HG02588 (cell line): Measurements from ENCODE around the gene TXNRD3.
"Not testable (repeated sequence)": the region's sequence is repeated elsewhere in the genome, so short reads cannot be mapped to it uniquely, and the experiment has no call there.

Experiments used
- ATAC-seq: cut with Tn5 transposase; IDR thresholded peaks from one replicate; pipeline ENCODE4 v1.9.1; 2021; ENCODE audit warnings: mild to moderate bottlenecking, moderate library complexity; ENCODE audit not compliant: unreplicated experiment

The TXNRD3 gene

DNA sequence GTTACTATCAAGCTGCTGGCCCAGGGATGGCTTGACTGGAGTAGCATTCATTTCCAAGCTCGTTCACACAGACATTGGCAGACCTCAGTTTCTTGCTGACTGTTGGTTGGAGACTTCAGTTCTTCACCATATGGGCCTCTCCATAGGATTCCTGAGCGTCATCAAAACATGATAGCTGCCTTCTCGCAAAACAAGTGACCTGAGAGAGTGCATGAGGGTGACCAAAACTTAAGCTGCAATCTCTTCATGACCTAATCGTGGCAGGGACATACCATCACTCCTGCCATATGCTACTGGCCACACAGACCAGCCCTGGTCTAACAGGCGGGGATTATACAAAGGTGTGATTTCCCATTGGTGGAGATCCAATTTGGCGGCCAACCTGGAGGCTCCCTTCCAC is 50.2 kb downstream of the TXNRD3 start:
- ATAC-seq, result no peak

- ATAC-seq, result no peak
Observed at GRCh38 chr3:126599101-126599500, 55.8 kb downstream of the TXNRD3 start.

DNA sequence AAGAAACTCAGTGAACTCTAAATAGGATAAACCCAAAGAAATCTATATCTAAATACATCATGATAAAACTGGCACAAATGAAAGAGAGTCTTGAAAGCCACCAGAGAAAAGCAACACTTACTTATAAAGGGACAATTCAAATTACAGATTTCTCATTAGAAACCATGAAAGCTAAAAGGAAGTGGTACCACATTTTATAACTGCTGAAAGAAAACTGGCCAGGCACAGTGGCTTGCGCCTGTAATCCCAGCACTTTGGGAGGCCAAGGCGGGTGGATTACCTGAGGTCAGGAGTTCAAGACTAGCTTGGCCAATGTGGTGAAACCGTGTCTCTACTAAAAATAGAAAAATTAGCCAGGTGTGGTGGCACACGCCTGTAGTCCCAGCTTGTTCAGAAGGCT is 59.4 kb downstream of the TXNRD3 start:
- ATAC-seq, result not testable (repeated sequence)

- not testable (repeated sequence) for ATAC-seq
Observed at GRCh38 chr3:126591515-126591914, 63.4 kb downstream of the TXNRD3 start.

DNA sequence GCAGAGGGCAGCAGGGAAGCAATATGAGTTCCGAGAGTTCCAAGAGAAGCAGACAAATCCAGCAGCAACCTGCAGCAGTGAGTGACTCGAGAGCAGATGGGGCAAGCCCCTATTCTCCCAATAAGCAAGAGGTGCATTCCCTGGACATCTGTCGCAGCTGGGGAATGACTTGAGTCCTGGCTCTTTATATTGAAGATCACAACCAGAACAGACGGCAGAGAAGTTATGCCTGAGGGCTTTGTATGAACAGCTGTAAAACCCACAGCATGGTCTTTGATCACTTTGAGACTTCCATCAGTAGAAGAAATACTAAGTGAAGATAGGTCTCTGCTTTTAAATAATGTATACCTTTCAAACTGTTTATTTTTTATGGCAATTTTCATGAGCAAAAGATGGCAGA is 72.6 kb downstream of the TXNRD3 start:
- ATAC-seq, result no peak

GRCh38 chr3:126581569-126581968 is 73.4 kb downstream of the TXNRD3 start:
- no peak for ATAC-seq

DNA sequence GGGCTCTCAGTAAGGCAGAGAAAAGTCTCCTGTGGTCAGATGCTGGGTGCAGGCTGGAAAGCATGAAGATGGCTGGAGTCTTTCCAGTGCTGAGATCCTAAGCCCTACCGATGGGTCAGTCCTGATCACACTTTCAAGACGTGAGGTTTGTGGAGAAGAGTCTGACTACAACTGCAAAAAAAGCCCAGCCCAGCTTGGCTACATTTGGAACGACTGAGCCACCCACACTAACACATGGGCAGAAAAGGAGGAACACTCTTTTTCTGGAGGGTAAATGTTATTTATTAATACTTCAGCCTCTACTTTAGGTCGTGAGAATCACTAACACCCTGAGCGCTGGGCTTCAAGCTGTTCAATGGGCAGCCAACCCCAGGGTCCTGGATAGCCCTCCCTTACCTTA is 74.2 kb downstream of the TXNRD3 start:
- no peak for ATAC-seq

- no peak for ATAC-seq
Observed at GRCh38 chr3:126578702-126579101, 76.2 kb downstream of the TXNRD3 start.

GRCh38 chr3:126577261-126577660 is 77.7 kb downstream of the TXNRD3 start:
- no peak for ATAC-seq

DNA sequence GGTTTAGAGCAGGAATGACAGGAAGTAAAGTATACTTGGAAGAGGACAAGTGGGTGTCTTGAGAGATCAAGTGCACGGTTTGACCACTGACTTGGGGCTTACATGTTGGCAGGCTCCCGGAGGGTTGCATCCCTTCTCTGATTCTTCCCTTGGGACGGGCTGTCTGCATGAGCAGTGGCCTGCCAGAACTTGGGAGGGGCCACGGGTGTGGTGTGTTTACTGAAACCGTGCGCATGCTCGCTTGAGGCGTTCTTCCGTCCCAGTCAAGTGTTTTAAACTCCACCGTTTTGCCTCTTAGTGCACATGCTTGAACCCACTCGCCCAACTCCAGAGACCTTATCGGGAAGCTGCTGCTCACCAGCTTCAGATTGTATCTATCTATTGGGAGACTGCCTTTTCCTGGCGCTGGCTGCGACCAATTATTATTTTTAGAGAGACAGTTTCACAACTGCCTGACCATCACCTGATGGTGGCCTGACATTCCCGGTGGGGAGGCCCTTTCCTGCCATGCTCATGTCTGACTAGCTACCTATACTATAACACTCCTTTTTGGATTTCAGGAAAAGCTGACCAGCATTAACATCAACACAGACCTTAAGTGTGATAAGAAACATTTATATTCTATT is 81.3 kb downstream of the TXNRD3 start:
- no peak for ATAC-seq

GRCh38 chr3:126571078-126571477 is 83.8 kb downstream of the TXNRD3 start:
- ATAC-seq, result no peak

- ATAC-seq, result no peak
Observed at GRCh38 chr3:126570103-126570541, 84.8 kb downstream of the TXNRD3 start.

GRCh38 chr3:126569390-126569975 is 85.4 kb downstream of the TXNRD3 start:
- ATAC-seq, result no peak

GRCh38 chr3:126568776-126569342 is 86.1 kb downstream of the TXNRD3 start:
- no peak for ATAC-seq

GRCh38 chr3:126567696-126568438 is 87.1 kb downstream of the TXNRD3 start:
- ATAC-seq, result no peak

DNA sequence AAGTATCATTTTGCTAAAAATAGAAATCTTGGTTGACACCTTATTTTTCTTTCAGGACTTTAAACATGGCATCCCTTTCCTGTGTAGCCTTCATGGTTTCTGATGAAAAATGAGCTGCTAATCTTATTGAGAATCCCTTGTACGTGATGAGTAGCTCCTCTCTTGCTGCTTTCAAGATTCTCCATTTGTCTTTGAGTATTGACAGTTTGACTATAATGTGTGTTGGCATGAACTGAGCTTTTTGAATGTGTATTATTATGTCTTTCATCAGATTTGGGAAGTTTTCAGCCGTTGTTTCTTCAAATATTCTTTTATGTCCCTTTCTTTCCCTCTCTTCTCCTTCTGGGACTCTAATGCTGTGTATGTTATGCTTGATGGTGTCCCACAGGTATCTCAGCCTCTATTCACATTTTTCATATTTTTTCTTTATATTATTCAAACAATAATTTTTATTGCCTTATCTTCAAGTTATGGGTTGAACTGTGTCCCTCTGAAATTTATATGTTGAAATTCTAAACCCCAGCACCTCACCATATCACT is 92.1 kb downstream of the TXNRD3 start:
- ATAC-seq, result no peak

DNA sequence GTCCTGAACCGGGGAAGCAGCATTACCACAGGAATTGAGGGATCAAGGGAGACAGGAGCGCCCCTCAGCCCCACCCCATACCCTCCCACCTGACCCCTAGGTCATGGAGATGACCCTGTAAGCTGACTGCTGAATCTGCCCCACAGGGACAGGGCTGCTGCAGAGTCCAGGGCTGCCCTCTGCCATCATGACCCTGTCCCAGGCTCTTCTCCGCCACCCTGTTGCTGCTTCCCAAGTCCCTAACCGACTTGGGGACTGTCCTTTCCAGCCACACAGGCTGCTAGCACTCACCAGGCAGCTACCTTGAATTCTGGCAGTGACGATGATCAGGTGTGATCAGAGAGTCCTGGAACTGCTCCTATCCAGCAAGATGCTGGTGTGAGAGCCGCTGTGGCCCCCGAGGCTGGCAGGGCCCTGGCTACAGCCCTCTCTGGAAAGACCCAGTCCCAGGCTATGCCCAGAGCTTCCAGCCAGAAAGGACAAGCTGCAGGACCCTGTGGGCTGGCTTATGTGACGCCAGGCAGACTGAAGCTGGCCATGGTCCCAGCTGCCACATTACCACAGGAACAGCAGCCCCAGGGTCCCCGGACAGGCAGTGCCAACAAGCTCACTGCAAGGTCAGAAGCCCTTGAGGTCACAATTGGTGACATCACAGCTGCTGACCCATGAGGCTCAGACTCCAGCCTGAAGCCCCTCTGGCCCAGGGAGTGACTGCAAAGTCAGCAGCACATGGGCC is 96.4 kb downstream of the TXNRD3 start, which contains the start of gene C3orf22:
Gene C3orf22 (minus strand): TSS at position 597 of the 736 bp plus-strand sequence. CDS start 5,542 bp downstream, outside the sequence.
- ATAC-seq, result no peak

DNA sequence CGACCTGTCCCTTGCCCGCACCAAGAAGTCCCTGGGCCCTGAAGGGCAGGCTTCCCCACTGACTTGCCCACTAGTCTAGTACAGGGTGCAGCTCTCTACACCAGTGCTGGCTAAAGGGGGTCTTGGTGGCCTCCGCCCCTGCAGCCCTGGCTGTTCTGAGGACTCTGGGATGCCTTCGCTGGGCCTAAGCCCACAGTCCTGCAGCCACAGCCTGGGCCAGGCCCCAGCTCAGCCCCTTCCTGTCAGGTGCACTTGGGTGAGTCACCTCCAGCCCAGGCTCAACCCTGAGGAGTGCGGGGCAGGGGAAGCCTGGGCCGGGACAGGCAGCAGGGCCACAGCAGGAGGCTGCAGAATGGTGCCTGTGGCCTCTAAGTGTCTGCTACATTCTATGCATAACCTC is 97.2 kb downstream of the TXNRD3 start:
- no peak for ATAC-seq

DNA sequence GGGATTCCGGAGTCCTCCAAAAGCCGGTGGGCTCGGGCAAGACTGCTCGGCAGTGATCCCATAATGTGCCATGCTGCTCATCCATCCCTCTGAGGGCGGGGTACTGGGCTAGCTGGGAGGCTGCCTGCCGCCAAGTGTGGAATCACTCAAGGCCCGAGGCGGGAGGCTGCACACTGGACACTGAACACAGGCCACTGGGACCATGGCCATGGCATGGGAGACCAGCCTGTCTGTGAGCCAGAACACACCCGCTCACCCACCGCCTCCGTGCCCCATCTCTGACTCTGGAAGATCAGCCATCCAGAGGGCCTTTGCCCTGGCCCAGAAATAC is 97.5 kb downstream of the TXNRD3 start:
- no peak for ATAC-seq
